ENCODE data around the gene TAS1R2.

- TF ChIP-seq CTCF (IDR thresholded peaks at IDR 0.05), result no peak
- no peak for TF ChIP-seq POLR2A (IDR thresholded peaks at IDR 0.05)
These were observed 60.5 kb downstream of the TAS1R2 start for GRCh38 chr1:18798946-18799345.
